IPS-18c (cell line): ENCODE measurements around the gene DNAJC7.

ENCODE experiments used
- H3K4me3 ChIP-seq: 2 replicates; pipeline ENCODE4 v1.7.0; 2013; ENCODE audit warnings: low read depth, mild to moderate bottlenecking, low read length, moderate library complexity; ENCODE audit not compliant: insufficient read depth
- H3K9me3 ChIP-seq: one replicate; pipeline ENCODE4 v1.6.1; 2013; ENCODE audit warnings: mild to moderate bottlenecking, low read length, moderate library complexity; ENCODE audit not compliant: control insufficient read depth, insufficient read depth

DNAJC7 gene

GRCh38 chr17:41972571-41973407 is 44.5 kb downstream of the DNAJC7 start:
- H3K4me3 ChIP-seq, result no peak overlapping the region
- no peaks in the 10 kb centered on the region for H3K9me3 ChIP-seq

GRCh38 chr17:41971721-41972523 is 45.3 kb downstream of the DNAJC7 start:
- no peak overlapping the region for H3K4me3 ChIP-seq

GRCh38 chr17:41970901-41971331 is 46.3 kb downstream of the DNAJC7 start:
- Histone ChIP-seq H3K9me3 (no peaks in the 10 kb centered on the region), H3K4me3 (peak overlapping the region; percentile 0; the same call in 1 of the 2 replicates)

More at GRCh38 chr17:41971721-41972523, 45.3 kb downstream of the DNAJC7 start:
- no peaks in the 10 kb centered on the region for H3K9me3 ChIP-seq

- Histone ChIP-seq H3K4me3 (peak overlapping the region; percentile 9; the same call in 1 of the 2 replicates), H3K9me3 (no peaks in the 10 kb centered on the region)
Measured at GRCh38 chr17:41968676-41969075, 48.6 kb downstream of the DNAJC7 start.

GRCh38 chr17:41967921-41968578 is 49.2 kb downstream of the DNAJC7 start:
- Histone ChIP-seq H3K4me3 (0 out of 2 replicates have a peak overlapping the region, but pooled peaks have one; percentile 82), H3K9me3 (no peaks in the 10 kb centered on the region)

- Histone ChIP-seq H3K9me3 (no peaks in the 10 kb centered on the region), H3K4me3 (peak overlapping the region; percentile 82)
Measured at GRCh38 chr17:41967141-41967920, 49.9 kb downstream of the DNAJC7 start.

- H3K4me3 ChIP-seq, result peak within 1 kb of the TSS; percentile 82
- no peaks in the 10 kb centered on the region for H3K9me3 ChIP-seq
Measured at GRCh38 chr17:41966463-41967140, 50.6 kb downstream of the DNAJC7 start, which contains the start of gene CNP. TSS of gene CNP (plus strand) at chr17:41966795. CDS start at chr17:41966885, 90 bp downstream.

- Histone ChIP-seq H3K9me3 (no peaks in the 10 kb centered on the region), H3K4me3 (peak overlapping the region; percentile 82)
Measured at GRCh38 chr17:41965694-41966462, 51.4 kb downstream of the DNAJC7 start.

GRCh38 chr17:41962768-41963434 is 54.3 kb downstream of the DNAJC7 start:
- no peaks in the 10 kb centered on the region for H3K9me3 ChIP-seq
- no peak overlapping the region for H3K4me3 ChIP-seq

GRCh38 chr17:41962111-41962510 is 55.1 kb downstream of the DNAJC7 start:
- Histone ChIP-seq H3K9me3 (no peaks in the 10 kb centered on the region), H3K4me3 (no peak overlapping the region)

- H3K9me3 ChIP-seq, result no peaks in the 10 kb centered on the region
- no peak overlapping the region for H3K4me3 ChIP-seq
Measured at GRCh38 chr17:41959336-41960095, 57.7 kb downstream of the DNAJC7 start.

GRCh38 chr17:41959030-41959335 is 58.3 kb downstream of the DNAJC7 start:
- H3K9me3 ChIP-seq, result no peaks in the 10 kb centered on the region
- H3K4me3 ChIP-seq, result no peak overlapping the region; the same call in 1 of the 2 replicates

- H3K4me3 ChIP-seq, result no peak overlapping the region
Measured at GRCh38 chr17:41957869-41958439, 59.3 kb downstream of the DNAJC7 start.

More at GRCh38 chr17:41957869-41958439, 59.3 kb downstream of the DNAJC7 start:
- H3K9me3 ChIP-seq, result no peaks in the 10 kb centered on the region
